RPMI7951 (cell line): Measurements from ENCODE around the gene FSTL5. TPM values are rescaled to one million over a fixed set of nuclear protein-coding genes. Genes with fewer than 3 reads are reported as not detected.
"Not testable (repeated sequence)": the region's sequence is repeated elsewhere in the genome, so short reads cannot be mapped to it uniquely, and the experiment has no call there.

ENCODE experiments used
- DNase-seq: peaks from one replicate; pipeline ENCODE4 v3.0.0-alpha.2; 2012; ENCODE audit warnings: low read depth
- total RNA-seq: library from RNA; depleted of rRNA; stranded (reverse); fragments of >200 nt; shearing (Covaris generic); gene quantifications from 2 replicates; pipeline ENCODE4 v1.2.3, GENCODE V29; 2014; rRNA removed

Gene FSTL5
- total RNA-seq: 13.2 and 16.3 TPM in 2 replicates

DNA sequence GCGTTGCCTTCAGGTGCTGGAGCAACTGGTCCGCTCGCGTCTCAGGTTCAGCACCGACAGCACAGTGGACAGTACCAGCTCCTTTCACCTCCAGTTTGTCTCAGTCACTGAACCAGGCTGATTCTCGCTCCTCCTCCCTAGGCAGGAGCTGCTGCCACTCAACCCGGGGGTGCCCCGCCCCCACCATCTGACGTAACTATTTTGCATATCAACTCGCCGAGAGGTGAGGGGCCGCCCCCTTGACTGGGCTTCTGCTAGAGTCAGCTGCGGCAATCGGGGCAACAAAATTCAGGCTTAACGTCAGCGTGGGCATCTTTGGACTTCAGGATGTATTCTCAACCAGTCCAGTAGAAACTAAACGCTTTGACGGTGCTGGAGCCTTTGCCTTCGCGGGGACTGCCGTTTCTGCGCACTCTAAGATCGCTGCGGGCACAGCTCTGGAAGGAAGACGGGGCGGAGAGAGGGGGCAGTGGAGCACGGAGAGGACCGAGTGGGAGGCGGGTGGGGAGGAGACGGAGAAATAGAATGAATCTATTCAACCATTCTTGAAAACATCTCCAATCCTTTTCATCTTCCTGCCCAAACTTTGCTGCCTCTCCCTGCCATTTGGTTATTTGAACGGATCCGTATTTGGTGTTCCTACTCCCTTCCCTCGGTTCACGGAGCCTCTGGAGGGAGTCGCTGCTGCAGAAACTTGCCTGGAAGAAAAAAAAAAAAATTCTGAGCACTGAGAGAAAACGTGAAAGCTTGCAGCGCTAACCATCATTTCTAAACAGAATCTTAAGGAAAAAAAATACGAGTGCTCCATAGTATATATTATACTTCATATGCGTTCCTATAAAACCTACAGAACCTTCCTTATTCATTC is at the start of gene FSTL5:
TSS of gene FSTL5 (minus strand) at position 109 of the 868 bp plus-strand sequence. CDS start 52,604 bp downstream, outside the sequence.
- peak; percentile 34 for DNase-seq

DNA sequence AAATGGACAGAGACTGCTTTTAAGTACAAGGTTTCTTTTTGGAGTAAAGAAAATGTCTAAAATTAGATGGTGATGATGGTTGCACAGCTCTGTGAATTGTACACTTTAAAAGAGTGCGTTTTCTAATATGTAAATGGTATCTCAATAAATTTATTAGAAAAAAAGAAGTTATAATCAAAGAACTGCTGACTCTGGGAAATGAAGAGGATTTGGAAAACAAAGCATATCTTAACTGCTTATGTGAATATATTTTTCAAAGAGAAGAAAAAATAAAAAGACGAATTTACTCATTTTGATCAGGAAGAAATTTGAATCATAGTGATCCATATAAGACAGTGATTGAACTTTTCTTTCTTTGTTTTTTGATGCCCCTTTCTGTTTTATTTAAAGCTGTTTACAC is 45.9 kb upstream of the FSTL5 start:
- no peak for DNase-seq

DNA sequence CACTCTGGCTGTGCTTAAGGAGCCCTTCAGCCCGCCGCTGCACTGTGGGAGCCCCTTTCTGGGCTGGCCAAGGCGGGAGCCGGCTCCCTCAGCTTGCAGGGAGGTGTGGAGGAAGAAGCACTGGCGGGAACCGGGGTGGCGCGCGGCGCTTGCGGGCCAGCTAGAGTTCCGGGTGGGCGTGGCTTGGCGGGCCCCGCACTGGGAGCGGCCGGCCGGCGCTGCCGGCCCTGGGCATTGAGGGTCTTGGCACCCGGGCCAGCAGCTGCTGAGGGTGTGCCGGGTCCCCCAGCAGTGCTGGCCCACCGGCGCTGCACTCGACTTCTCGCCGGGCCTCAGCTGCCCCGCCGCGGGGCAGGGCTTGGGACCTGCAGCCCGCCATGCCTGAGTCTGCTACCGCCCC is 39.7 kb upstream of the FSTL5 start:
- DNase-seq: not testable (repeated sequence)

DNA sequence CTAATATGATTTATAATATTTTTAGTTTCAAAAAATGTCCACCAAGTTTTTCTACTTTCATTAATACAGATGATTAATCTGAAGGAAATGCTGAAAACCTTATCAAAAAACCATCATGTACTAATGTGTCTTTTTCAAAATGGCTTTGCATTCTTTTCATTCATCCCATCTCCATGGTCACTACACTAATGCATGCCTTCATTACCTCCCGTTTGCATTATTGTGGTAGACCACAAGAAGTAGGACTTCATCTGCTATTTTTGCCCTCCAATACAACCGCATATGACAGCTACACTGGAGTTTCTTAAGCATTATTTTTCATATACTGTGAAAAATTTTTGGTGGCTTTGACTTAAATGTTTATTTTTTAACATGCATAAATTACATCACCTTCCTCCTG is 37.9 kb upstream of the FSTL5 start:
- DNase-seq: peak; percentile 3

GRCh38 chr4:162170509-162170908 is 6.7 kb upstream of the FSTL5 start:
- DNase-seq: no peak

DNA sequence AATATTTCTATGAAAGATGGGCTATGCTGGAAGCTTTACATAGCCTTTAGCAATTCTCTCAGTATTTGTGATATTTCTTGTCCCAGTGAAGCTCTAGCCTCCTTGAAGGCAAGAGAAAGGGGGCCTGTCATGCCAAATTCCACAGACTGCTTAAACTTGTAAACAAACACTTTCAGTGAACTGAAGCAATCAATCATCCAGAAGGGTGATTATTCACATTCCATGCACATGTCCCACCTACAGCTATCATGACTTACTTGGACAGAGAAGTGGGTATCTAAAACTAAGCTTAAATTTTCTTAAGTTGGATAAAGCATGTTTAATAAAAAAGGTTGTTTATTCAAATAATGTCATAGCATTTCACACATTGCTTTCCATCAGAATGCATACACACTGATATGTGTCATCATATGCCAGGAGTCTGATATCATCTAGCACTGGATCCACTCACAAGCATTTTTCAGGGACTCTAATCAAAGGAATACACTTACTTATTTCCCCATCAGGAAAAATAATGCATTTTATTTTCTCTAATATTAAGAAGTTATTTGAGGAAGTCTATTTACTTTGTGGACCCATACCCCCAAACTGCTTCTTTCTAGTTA is 1.2 kb upstream of the FSTL5 start:
- no peak for DNase-seq

GRCh38 chr4:162162672-162163071 is 1.1 kb downstream of the FSTL5 start:
- no peak for DNase-seq

GRCh38 chr4:162157241-162157640 is 6.6 kb downstream of the FSTL5 start:
- no peak for DNase-seq

DNA sequence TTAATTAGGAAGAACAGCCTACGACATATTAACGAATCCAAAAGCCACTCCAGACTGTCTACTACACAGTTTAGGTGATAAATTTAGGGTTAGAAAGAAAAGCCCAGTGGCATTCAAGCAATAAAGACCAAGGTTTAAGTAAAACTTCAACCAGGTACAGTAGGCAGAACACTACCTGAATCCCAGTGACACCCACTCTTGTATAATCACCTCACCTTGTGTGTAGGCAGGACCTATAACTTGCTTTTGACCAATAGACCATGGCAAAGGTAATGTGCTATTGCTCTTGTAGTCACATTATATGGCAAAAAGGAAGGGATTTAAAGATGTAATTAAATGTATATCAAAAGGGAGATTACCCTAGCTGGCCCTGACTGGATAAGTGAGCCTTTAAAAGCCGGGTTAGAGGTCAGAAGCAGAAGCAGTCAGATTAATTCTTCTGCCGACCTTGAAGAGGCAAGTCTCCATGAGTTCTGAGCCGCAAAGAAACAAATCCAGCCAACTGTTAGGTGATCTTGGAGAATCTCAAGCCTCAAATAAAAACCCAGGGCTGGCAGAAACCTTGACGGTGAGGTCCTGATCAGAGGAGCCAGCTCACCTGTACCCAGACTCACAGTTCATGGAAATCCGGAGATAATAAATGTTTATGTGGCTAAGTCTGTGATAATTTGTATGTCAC is 8.8 kb downstream of the FSTL5 start:
- no peak for DNase-seq

DNA sequence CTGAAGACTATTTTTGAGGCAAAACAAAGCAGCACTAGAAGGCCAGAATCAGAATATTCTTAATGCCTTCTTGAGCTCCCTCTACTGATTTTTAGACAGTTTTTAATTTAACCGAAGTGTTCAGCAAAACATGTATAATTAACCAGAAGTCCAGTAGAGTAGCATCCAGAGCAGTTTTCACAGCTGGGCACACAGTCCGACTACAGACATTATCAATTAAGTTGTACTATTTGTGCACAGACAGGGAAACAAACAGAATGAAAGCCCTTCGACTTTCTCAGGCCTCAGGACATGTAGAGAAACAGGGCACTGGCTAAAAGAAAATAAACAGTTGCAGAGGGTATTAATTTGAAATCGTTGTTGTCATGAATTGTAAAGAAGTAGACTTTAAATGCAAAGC is 11.9 kb downstream of the FSTL5 start:
- no peak for DNase-seq

- no peak for DNase-seq
Measured at GRCh38 chr4:162151386-162151785, 12.4 kb downstream of the FSTL5 start.

GRCh38 chr4:162149644-162150043 is 14.2 kb downstream of the FSTL5 start:
- no peak for DNase-seq

- DNase-seq: no peak
Measured at GRCh38 chr4:162140051-162140683, 23.6 kb downstream of the FSTL5 start.

- no peak for DNase-seq
Measured at GRCh38 chr4:162139412-162139811, 24.4 kb downstream of the FSTL5 start.

DNA sequence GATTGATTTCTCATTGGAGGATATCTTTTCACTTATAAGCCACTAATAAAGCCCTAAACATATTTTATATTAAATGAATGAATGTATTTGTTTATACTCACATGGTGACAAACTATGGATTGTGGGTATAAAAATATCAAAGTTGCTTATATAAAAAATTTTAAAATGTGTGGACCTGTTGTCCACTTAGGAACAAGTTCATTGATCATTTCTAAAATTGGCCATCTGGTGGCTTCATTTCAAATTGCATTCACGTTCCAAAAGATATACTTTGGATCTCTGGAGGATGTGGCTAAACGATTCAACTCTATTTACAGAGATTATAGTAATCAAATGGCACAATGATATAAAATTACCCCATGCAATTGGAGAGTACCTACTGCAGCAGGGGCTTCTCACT is 32.5 kb downstream of the FSTL5 start:
- no peak for DNase-seq

DNA sequence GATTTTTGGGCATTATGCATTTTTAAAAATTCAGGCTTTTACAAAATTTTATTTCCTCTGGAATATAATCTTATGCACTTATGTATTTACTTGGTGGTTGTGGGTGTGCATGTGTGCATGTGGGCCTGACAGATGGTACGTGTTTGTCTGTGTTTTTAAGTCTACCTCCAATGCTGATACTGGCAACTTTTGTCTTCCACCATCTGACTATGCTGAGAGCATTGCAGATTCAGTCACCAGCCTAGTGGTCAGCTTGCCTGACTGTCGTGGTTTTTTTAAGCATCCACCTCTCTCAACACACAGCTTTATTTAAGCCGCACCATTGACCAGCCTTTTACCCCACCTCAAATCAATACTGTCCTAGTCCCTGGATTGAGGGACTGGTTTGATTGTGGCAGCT is 37.1 kb downstream of the FSTL5 start:
- DNase-seq: no peak

GRCh38 chr4:162117051-162117450 is 46.7 kb downstream of the FSTL5 start:
- DNase-seq: no peak

DNA sequence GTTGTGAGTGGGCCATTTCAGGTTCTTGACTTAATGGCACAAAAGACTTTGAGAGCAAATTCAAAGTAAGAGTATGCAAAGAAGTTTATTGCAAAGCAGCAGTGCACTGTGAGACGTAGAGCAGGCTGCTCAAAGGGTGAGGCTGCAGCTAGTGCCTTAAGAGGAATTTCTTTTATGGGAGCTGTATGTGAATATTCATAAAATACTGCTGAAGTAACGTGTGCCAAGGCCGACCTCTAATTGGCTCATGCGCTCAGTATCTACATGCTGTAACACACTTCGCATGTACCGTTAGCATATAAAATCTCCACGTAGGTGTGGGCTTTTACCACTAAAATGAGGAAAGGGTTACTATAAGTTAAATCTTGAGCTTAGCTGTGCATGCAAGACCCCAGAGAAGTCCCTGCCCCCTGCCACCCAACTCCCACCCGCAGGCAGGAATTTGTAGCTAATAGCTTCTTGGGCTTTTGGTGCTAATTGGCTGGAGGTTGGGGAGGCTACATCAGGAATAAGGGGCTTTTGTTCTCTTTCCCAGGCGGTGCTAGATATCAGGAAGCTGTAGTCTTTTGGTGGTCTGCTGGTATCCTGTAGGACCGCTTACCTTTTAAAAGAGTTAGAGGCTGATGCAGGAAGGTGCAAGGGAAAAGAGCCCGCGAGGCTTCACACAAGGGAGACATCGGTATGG is 47.6 kb downstream of the FSTL5 start:
- no peak for DNase-seq

GRCh38 chr4:162115333-162115732 is 48.5 kb downstream of the FSTL5 start:
- DNase-seq: no peak

DNA sequence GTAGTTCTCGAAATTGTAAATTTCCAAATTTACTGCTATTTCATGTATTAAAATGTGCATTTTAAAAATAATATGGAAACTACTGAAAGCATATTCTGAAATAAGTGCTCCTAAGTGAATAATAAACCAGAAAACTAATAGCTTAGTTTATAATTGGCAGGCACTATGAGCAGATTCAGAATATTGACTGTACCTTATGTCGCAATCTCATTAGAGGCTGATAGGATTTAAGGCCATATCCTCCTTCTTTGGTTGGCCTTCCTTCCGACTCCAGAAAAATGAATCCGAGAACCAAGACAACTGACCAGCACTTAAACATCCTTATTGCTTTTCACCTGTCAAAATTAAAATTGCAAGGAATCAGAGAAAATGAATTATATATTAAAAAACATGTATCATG is 52.7 kb downstream of the FSTL5 start:
- no peak for DNase-seq

DNA sequence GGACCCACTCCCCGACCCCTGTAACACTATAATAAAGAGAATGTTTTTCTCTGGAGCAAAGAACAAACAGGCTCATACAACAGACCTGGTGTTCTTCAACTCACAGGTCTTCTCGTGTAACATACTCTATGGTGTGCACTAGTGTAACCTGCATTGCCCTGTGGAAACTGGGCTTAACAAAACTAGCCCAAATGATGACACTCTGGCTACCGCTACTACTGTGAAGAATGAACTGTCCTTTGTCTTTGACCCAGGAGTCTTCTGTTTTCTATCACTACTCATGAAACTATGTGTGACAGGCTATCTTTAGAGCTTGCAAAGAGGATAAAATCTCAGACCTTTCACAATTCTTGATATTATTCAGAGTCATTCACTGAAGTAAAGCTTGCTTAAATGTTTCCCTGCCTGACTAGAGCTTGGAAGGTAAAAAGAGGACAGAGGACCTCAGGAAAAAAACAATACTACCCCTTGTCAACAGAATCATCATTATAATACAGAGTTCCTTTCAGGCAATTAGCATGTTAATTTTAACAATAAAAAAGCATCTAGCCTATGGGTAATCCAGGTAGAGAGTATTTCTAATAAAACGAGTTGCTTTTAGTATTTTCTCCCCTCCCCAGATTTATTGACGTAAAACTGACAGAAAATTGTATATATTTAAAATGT is 59.2 kb downstream of the FSTL5 start:
- no peak for DNase-seq
